Stomach smooth muscle (tissue), 2 donors: ENCODE data around the gene FURIN.

Source experiments
- H3K27ac ChIP-seq: one replicate; pipeline ENCODE4 v1.7.0; 2013; ENCODE audit warnings: mild to moderate bottlenecking, low read length, inconsistent platforms
- H3K27me3 ChIP-seq, 2 donors: one replicate each; pipeline ENCODE4 v1.7.0; 2013; ENCODE audit warnings: low read length in 2 of 2; ENCODE audit not compliant: insufficient read depth in 2 of 2, control insufficient read depth in 1 of 2
- H3K36me3 ChIP-seq, 2 donors: one replicate each; pipeline ENCODE4 v1.7.0; 2013; ENCODE audit warnings: low read length in 2 of 2; ENCODE audit not compliant: control insufficient read depth in 2 of 2, insufficient read depth in 2 of 2
- H3K4me1 ChIP-seq: one replicate; pipeline ENCODE4 v1.7.0; 2013; ENCODE audit warnings: low read length; ENCODE audit not compliant: control insufficient read depth, insufficient read depth
- H3K4me3 ChIP-seq, 2 donors: one replicate each; pipeline ENCODE4 v1.7.0; 2013; ENCODE audit warnings: low read length in 2 of 2
- H3K9ac ChIP-seq, 2 donors: one replicate each; pipeline ENCODE4 v1.7.0; 2013; ENCODE audit warnings: low read length in 2 of 2, mild to moderate bottlenecking in 1 of 2
- H3K9me3 ChIP-seq, 2 donors: one replicate each; pipeline ENCODE4 v1.7.0; 2013; ENCODE audit warnings: low read length in 2 of 2; ENCODE audit not compliant: control insufficient read depth in 2 of 2
- donor health status: healthy.
- donor health status: Pancreatic carcinoma.

FURIN gene

GRCh38 chr15:90860942-90861675 lies 7.3 kb upstream of the FURIN start:
- H3K27ac ChIP-seq: no peak overlapping the region
- H3K9me3 ChIP-seq: no peaks in the 10 kb centered on the region
- no peak overlapping the region for H3K4me3 ChIP-seq
- no peak overlapping the region for H3K9ac ChIP-seq
- H3K36me3 ChIP-seq: no peaks in the 10 kb centered on the region
- H3K27me3 ChIP-seq: peaks cover 0 to 2% of the 10 kb centered on the region in 2 donors
- no peaks in the 10 kb centered on the region for H3K4me1 ChIP-seq

- H3K9ac ChIP-seq: no peak overlapping the region
These were observed 5.9 kb upstream of the FURIN start for GRCh38 chr15:90862487-90862886.

GRCh38 chr15:90862964-90863778 lies 5.2 kb upstream of the FURIN start:
- no peak overlapping the region for H3K27ac ChIP-seq
- H3K9me3 ChIP-seq: no peaks in the 10 kb centered on the region
- no peak overlapping the region for H3K9ac ChIP-seq

More at GRCh38 chr15:90862487-90862886, 5.9 kb upstream of the FURIN start:
- Histone ChIP-seq H3K4me1 (no peaks in the 10 kb centered on the region), H3K9me3 (no peaks in the 10 kb centered on the region), H3K36me3 (no peaks in the 10 kb centered on the region), H3K4me3 (no peak overlapping the region), H3K27me3 (peaks cover 0 to 2% of the 10 kb centered on the region in 2 donors), H3K27ac (no peak overlapping the region)

GRCh38 chr15:90863987-90864386 lies 4.4 kb upstream of the FURIN start:
- H3K27ac ChIP-seq: no peak overlapping the region
- no peak overlapping the region for H3K4me3 ChIP-seq
- H3K36me3 ChIP-seq: no peaks in the 10 kb centered on the region
- H3K9me3 ChIP-seq: no peaks in the 10 kb centered on the region
- peaks cover 0 to 2% of the 10 kb centered on the region in 2 donors for H3K27me3 ChIP-seq
- H3K4me1 ChIP-seq: peaks cover 2% of the 10 kb centered on the region
- H3K9ac ChIP-seq: no peak overlapping the region

More at GRCh38 chr15:90862964-90863778, 5.2 kb upstream of the FURIN start:
- Histone ChIP-seq H3K4me1 (no peaks in the 10 kb centered on the region), H3K36me3 (no peaks in the 10 kb centered on the region), H3K4me3 (no peak overlapping the region), H3K27me3 (peaks cover 0 to 2% of the 10 kb centered on the region in 2 donors)

GRCh38 chr15:90864507-90864906 lies 3.9 kb upstream of the FURIN start:
- Histone ChIP-seq H3K9ac (no peak overlapping the region), H3K4me3 (no peak overlapping the region), H3K9me3 (no peaks in the 10 kb centered on the region), H3K27ac (no peak overlapping the region), H3K36me3 (no peaks in the 10 kb centered on the region), H3K4me1 (peaks cover 7% of the 10 kb centered on the region), H3K27me3 (peaks cover 0 to 2% of the 10 kb centered on the region in 2 donors)

GRCh38 chr15:90865702-90866101 lies 2.7 kb upstream of the FURIN start:
- H3K4me1 ChIP-seq: peaks cover 15% of the 10 kb centered on the region
- H3K4me3 ChIP-seq: no peak overlapping the region
- H3K9me3 ChIP-seq: no peaks in the 10 kb centered on the region
- H3K9ac ChIP-seq: no peak overlapping the region
- peaks cover 0 to 2% of the 10 kb centered on the region in 2 donors for H3K27me3 ChIP-seq
- no peaks in the 10 kb centered on the region for H3K36me3 ChIP-seq
- H3K27ac ChIP-seq: no peak overlapping the region

- H3K9ac ChIP-seq: no peak overlapping the region
- peaks cover 0 to 2% of the 10 kb centered on the region in 2 donors for H3K27me3 ChIP-seq
- no peaks in the 10 kb centered on the region for H3K9me3 ChIP-seq
- H3K4me1 ChIP-seq: peaks cover 19% of the 10 kb centered on the region
- H3K4me3 ChIP-seq: no peak overlapping the region
- H3K36me3 ChIP-seq: no peaks in the 10 kb centered on the region
- no peak overlapping the region for H3K27ac ChIP-seq
These were observed 2.1 kb upstream of the FURIN start for GRCh38 chr15:90866161-90866715.

GRCh38 chr15:90866800-90867199 lies 1.6 kb upstream of the FURIN start:
- Histone ChIP-seq H3K27ac (no peak overlapping the region), H3K9me3 (no peaks in the 10 kb centered on the region), H3K27me3 (peaks cover 0 to 2% of the 10 kb centered on the region in 2 donors), H3K4me3 (no peak overlapping the region), H3K9ac (no peak overlapping the region), H3K4me1 (peaks cover 19% of the 10 kb centered on the region), H3K36me3 (no peaks in the 10 kb centered on the region)

- Histone ChIP-seq H3K4me1 (peaks cover 42% of the 10 kb centered on the region), H3K27ac (peak overlapping the region; percentile 24), H3K27me3 (peaks cover 0 to 2% of the 10 kb centered on the region in 2 donors), H3K4me3 (no peak overlapping the region), H3K9me3 (no peaks in the 10 kb centered on the region), H3K9ac (peak overlapping the region in 1 of 2 donors; percentile 51), H3K36me3 (no peaks in the 10 kb centered on the region)
These were observed 753 bp downstream of the FURIN start for GRCh38 chr15:90869140-90869541.

GRCh38 chr15:90869601-90870353 lies 1.4 kb downstream of the FURIN start:
- peak overlapping the region in 1 of 2 donors; percentile 64 for H3K4me3 ChIP-seq
- H3K27ac ChIP-seq: peak overlapping the region; percentile 79
- H3K9ac ChIP-seq: peak overlapping the region; percentile 80 to 90
- H3K9me3 ChIP-seq: no peaks in the 10 kb centered on the region
- H3K4me1 ChIP-seq: peaks cover 45% of the 10 kb centered on the region
- H3K36me3 ChIP-seq: no peaks in the 10 kb centered on the region
- peaks cover 0 to 2% of the 10 kb centered on the region in 2 donors for H3K27me3 ChIP-seq
